IPS-18a (cell line): Measurements from ENCODE around the gene TAF1L.
"Not testable (repeated sequence)": the region's sequence is repeated elsewhere in the genome, so short reads cannot be mapped to it uniquely, and the experiment has no call there.

Source experiments
- H3K27ac ChIP-seq: one replicate; pipeline ENCODE4 v1.5.1; 2013; ENCODE audit warnings: low read length
- H3K27me3 ChIP-seq: one replicate; pipeline ENCODE4 v1.6.1; 2013; ENCODE audit warnings: mild to moderate bottlenecking, low read length; ENCODE audit not compliant: control insufficient read depth, insufficient read depth
- H3K36me3 ChIP-seq: one replicate; pipeline ENCODE4 v1.6.1; 2013; ENCODE audit warnings: low read depth, low read length; ENCODE audit not compliant: control insufficient read depth
- H3K4me1 ChIP-seq: one replicate; pipeline ENCODE4 v1.6.1; 2013; ENCODE audit warnings: low read depth, low read length; ENCODE audit not compliant: control insufficient read depth
- H3K4me3 ChIP-seq: one replicate; pipeline ENCODE4 v1.5.1; 2013; ENCODE audit warnings: low read length
- H3K9ac ChIP-seq: one replicate; pipeline ENCODE4 v1.6.1; 2013; ENCODE audit warnings: mild to moderate bottlenecking, low read length, moderate library complexity
- H3K9me3 ChIP-seq: one replicate; pipeline ENCODE4 v1.6.1; 2013; ENCODE audit warnings: low read depth, low read length; ENCODE audit not compliant: control insufficient read depth

Gene TAF1L

GRCh38 chr9:32635362-32635761, at the start of gene TAF1L:
Gene TAF1L (minus strand): TSS chr9:32635669. CDS start chr9:32635579, 90 bp downstream.
- Histone ChIP-seq H3K27ac (no peak within 1 kb of the TSS), H3K4me3 (no peak within 1 kb of the TSS), H3K9me3 (no peaks in the 10 kb centered on the region), H3K36me3 (no peaks in the 10 kb centered on the region), H3K27me3 (no peaks in the 10 kb centered on the region), H3K9ac (no peak within 1 kb of the TSS), H3K4me1 (no peaks in the 10 kb centered on the region)

- no peaks in the 10 kb centered on the region for H3K27me3 ChIP-seq
- no peaks in the 10 kb centered on the region for H3K36me3 ChIP-seq
- no peak overlapping the region for H3K9ac ChIP-seq
- H3K4me3 ChIP-seq = no peak overlapping the region
- no peak overlapping the region for H3K27ac ChIP-seq
- peaks cover 10% of the 10 kb centered on the region for H3K9me3 ChIP-seq
- H3K4me1 ChIP-seq = no peaks in the 10 kb centered on the region
Measured at GRCh38 chr9:32681751-32682150, 46.3 kb upstream of the TAF1L start.

- Histone ChIP-seq H3K4me1 (no peaks in the 10 kb centered on the region), H3K27me3 (no peaks in the 10 kb centered on the region), H3K9ac (no peak overlapping the region), H3K36me3 (no peaks in the 10 kb centered on the region), H3K4me3 (no peak overlapping the region), H3K27ac (no peak overlapping the region), H3K9me3 (peaks cover 3% of the 10 kb centered on the region)
Measured at GRCh38 chr9:32677931-32678330, 42.5 kb upstream of the TAF1L start.

- no peak overlapping the region for H3K4me3 ChIP-seq
- no peak overlapping the region for H3K27ac ChIP-seq
- no peaks in the 10 kb centered on the region for H3K4me1 ChIP-seq
- no peaks in the 10 kb centered on the region for H3K9me3 ChIP-seq
- no peak overlapping the region for H3K9ac ChIP-seq
- no peaks in the 10 kb centered on the region for H3K27me3 ChIP-seq
- no peaks in the 10 kb centered on the region for H3K36me3 ChIP-seq
Measured at GRCh38 chr9:32672469-32672868, 37.0 kb upstream of the TAF1L start.

- Histone ChIP-seq H3K27ac (no peak overlapping the region), H3K9ac (no peak overlapping the region)
Measured at GRCh38 chr9:32671333-32671732, 35.9 kb upstream of the TAF1L start.

GRCh38 chr9:32665101-32665500, 29.6 kb upstream of the TAF1L start:
- Histone ChIP-seq H3K9ac (no peak overlapping the region), H3K4me1 (no peaks in the 10 kb centered on the region), H3K9me3 (no peaks in the 10 kb centered on the region), H3K36me3 (no peaks in the 10 kb centered on the region), H3K4me3 (no peak overlapping the region), H3K27ac (no peak overlapping the region), H3K27me3 (no peaks in the 10 kb centered on the region)

More at GRCh38 chr9:32671333-32671732, 35.9 kb upstream of the TAF1L start:
- Histone ChIP-seq H3K4me1 (no peaks in the 10 kb centered on the region), H3K27me3 (no peaks in the 10 kb centered on the region), H3K4me3 (no peak overlapping the region), H3K36me3 (no peaks in the 10 kb centered on the region), H3K9me3 (no peaks in the 10 kb centered on the region)

- Histone ChIP-seq H3K4me3 (no peak overlapping the region), H3K9ac (no peak overlapping the region), H3K36me3 (no peaks in the 10 kb centered on the region), H3K27ac (no peak overlapping the region), H3K27me3 (no peaks in the 10 kb centered on the region), H3K4me1 (no peaks in the 10 kb centered on the region), H3K9me3 (no peaks in the 10 kb centered on the region)
Measured at GRCh38 chr9:32663741-32664140, 28.3 kb upstream of the TAF1L start.

GRCh38 chr9:32647671-32648070, 12.2 kb upstream of the TAF1L start:
- Histone ChIP-seq H3K9me3 (peaks cover 2% of the 10 kb centered on the region), H3K36me3 (no peaks in the 10 kb centered on the region), H3K4me1 (no peaks in the 10 kb centered on the region), H3K9ac (no peak overlapping the region), H3K27me3 (no peaks in the 10 kb centered on the region), H3K4me3 (no peak overlapping the region), H3K27ac (no peak overlapping the region)

- Histone ChIP-seq H3K4me3 (no peak overlapping the region), H3K27ac (no peak overlapping the region), H3K36me3 (no peaks in the 10 kb centered on the region), H3K27me3 (no peaks in the 10 kb centered on the region), H3K4me1 (no peaks in the 10 kb centered on the region), H3K9ac (no peak overlapping the region), H3K9me3 (peaks cover 2% of the 10 kb centered on the region)
Measured at GRCh38 chr9:32644698-32645097, 9.2 kb upstream of the TAF1L start.

- H3K27ac ChIP-seq, H3K27me3 ChIP-seq, H3K9ac ChIP-seq, H3K9me3 ChIP-seq, H3K4me3 ChIP-seq, H3K4me1 ChIP-seq, H3K36me3 ChIP-seq: not testable (repeated sequence)
Measured at GRCh38 chr9:32633151-32633550, 2.3 kb downstream of the TAF1L start.

GRCh38 chr9:32631991-32632390, 3.5 kb downstream of the TAF1L start:
- Histone ChIP-seq H3K27me3 (no peaks in the 10 kb centered on the region), H3K27ac (no peak overlapping the region), H3K9me3 (no peaks in the 10 kb centered on the region), H3K4me1 (no peaks in the 10 kb centered on the region), H3K9ac (no peak overlapping the region), H3K36me3 (no peaks in the 10 kb centered on the region), H3K4me3 (no peak overlapping the region)

GRCh38 chr9:32627394-32627954, 8.0 kb downstream of the TAF1L start:
- no peak overlapping the region for H3K9ac ChIP-seq
- no peaks in the 10 kb centered on the region for H3K27me3 ChIP-seq
- no peaks in the 10 kb centered on the region for H3K4me1 ChIP-seq
- H3K9me3 ChIP-seq = no peaks in the 10 kb centered on the region
- no peak overlapping the region for H3K4me3 ChIP-seq
- no peak overlapping the region for H3K27ac ChIP-seq
- H3K36me3 ChIP-seq = no peaks in the 10 kb centered on the region
